Ascending aorta (tissue), 2 donors: ENCODE results near the gene MXD3. TPM values are rescaled to one million over a fixed set of nuclear protein-coding genes. Genes with fewer than 3 reads are reported as not detected.

ENCODE experiments used
- DNase-seq, 2 donors: peaks; one replicate each; pipeline ENCODE4 v3.0.0-alpha.2; 2019; ENCODE audit warnings: low spot score in 2 of 2
- H3K27ac ChIP-seq, 2 donors: fragments of 200-600 bp; sonication (generic); one replicate each; pipeline ENCODE4 v1.5.1; 2016 to 2017; ENCODE audit warnings: mild to moderate bottlenecking in 1 of 2
- H3K27me3 ChIP-seq: fragments of 200-600 bp; sonication (generic); one replicate; pipeline ENCODE4 v1.5.1; 2017
- H3K36me3 ChIP-seq, 2 donors: fragments of 200-600 bp; sonication (generic); one replicate each; pipeline ENCODE4 v1.5.1; 2016
- H3K4me1 ChIP-seq, 2 donors: fragments of 200-600 bp; sonication (generic); one replicate each; pipeline ENCODE4 v1.5.1; 2016 to 2017; ENCODE audit warnings: mild to moderate bottlenecking in 1 of 2
- H3K4me3 ChIP-seq, 2 donors: fragments of 200-600 bp; sonication (generic); one replicate each; pipeline ENCODE4 v1.5.1; 2016 to 2017; ENCODE audit warnings: mild to moderate bottlenecking in 1 of 2
- H3K9me3 ChIP-seq, 2 donors: fragments of 200-600 bp; sonication (generic); one replicate each; pipeline ENCODE4 v1.5.1; 2016
- intact Hi-C: fragments of 100-400 bp; cut with DNase I; formaldehyde crosslinking; loops from one replicate; pipeline ENCODE4 v1.15.1; 2023
- total RNA-seq: library from RNA; depleted of rRNA; stranded (reverse); fragments of >200 nt; gene quantifications from one replicate; pipeline ENCODE4 v1.1.0, GENCODE V29; 2016
- TF ChIP-seq, protein P1 (sequence below), 3 experiments: fragments of 200-600 bp in 2 of 3; fragments of 450-650 bp in 1 of 3; sonication (generic) in 2 of 3; IDR thresholded peaks; one replicate each; pipeline ENCODE4 v1.5.1; 2016 to 2019; ENCODE audit warnings: antibody characterized with exemption in 3 of 3, mild to moderate bottlenecking in 1 of 3, moderate library complexity in 1 of 3

Gene MXD3
- total RNA-seq, 1 donor from 2014 or later = 13.5 TPM

DNA sequence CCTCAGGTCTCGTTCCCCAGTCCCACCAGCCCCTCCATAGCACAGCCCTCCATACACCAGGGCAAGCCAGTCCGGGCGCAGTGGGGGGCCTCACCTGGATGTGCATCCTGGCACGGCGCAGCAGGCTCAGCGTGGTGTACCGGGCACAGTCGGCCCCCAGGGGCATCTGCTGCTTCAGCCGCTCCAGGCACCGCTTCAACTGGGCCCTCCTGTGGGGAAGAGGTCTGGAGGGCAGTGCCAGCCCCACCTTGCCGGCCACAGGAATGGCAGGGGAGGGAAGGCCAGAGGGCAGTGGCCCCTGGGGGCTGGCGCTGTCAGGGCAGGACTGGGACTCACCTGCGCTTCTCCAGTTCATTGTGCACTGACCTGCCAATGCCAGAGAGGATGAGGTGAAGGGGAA lies 1.4 kb downstream of the MXD3 start:
- intact Hi-C loops = loop anchor here (5.0 kb wide), 3 partner anchors 142 to 207 kb away; partner anchors contain the start of genes DDX41 and PDLIM7
- Histone ChIP-seq H3K27me3 (no peaks in the 10 kb centered on the region), H3K27ac (no peak overlapping the region), H3K4me1 (peaks cover 12 to 19% of the 10 kb centered on the region in 2 donors), H3K36me3 (peaks cover 2 to 28% of the 10 kb centered on the region in 2 donors), H3K9me3 (no peaks in the 10 kb centered on the region), H3K4me3 (no peak overlapping the region)
- TF ChIP-seq, protein P1, sequence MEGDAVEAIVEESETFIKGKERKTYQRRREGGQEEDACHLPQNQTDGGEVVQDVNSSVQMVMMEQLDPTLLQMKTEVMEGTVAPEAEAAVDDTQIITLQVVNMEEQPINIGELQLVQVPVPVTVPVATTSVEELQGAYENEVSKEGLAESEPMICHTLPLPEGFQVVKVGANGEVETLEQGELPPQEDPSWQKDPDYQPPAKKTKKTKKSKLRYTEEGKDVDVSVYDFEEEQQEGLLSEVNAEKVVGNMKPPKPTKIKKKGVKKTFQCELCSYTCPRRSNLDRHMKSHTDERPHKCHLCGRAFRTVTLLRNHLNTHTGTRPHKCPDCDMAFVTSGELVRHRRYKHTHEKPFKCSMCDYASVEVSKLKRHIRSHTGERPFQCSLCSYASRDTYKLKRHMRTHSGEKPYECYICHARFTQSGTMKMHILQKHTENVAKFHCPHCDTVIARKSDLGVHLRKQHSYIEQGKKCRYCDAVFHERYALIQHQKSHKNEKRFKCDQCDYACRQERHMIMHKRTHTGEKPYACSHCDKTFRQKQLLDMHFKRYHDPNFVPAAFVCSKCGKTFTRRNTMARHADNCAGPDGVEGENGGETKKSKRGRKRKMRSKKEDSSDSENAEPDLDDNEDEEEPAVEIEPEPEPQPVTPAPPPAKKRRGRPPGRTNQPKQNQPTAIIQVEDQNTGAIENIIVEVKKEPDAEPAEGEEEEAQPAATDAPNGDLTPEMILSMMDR (IDR thresholded peaks at IDR 0.05) = no peak
- DNase-seq = peak in 1 of 2 donors; percentile 63

DNA sequence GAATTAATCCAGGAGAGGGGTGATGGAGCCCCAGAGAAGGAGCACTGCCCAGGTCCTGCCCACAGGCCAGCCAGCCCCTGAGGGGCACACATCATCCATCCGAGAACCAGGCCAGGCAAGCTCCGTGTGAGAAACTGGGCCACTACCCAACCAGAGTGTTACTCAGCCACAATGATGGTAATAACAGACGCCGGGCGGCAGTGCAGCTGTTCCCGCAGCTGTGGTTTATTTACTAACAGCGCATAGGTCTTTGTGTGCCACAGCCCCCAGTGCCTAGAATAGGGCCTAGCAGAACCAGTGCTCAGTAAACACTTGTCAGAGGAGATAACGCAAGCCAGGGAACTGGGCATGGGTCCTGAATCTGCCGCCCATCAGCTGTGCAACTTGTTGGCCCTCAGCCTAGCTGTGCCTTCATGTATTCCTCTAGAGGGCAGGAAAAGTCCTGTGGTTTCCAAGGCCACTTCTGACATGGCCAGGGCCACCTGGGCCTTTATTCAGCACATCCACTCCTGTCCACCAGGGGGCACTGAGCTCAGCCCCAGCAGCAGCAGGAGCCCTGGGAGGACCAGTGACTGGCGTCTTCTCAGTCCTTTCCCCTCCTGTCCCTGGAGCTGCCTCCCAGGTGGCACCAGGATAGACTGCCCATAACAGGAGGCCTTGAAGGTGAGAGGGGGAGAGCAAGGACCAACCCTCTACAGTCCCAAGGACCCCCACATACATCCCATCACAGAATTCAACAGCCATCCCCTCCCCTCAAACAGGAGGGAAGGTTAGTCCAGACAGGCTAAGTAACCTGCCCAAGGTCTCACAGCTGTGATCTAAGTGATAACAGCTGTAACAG lies 2.1 kb downstream of the MXD3 start:
- no peaks in the 10 kb centered on the region for H3K9me3 ChIP-seq
- no peak overlapping the region for H3K4me3 ChIP-seq
- intact Hi-C loops = loop anchor here (5.0 to 10.0 kb wide), 5 partner anchors 143 to 845 kb away; partner anchors contain the start of genes DDX41, NHP2, PDLIM7 and TSPAN17
- H3K27me3 ChIP-seq = no peaks in the 10 kb centered on the region
- peaks cover 16 to 27% of the 10 kb centered on the region in 2 donors for H3K4me1 ChIP-seq
- DNase-seq = no peak
- H3K36me3 ChIP-seq = peaks cover 2 to 29% of the 10 kb centered on the region in 2 donors
- H3K27ac ChIP-seq = no peak overlapping the region
- TF ChIP-seq, protein P1 (IDR thresholded peaks at IDR 0.05) = peak; percentile 43 to 81 (median 75)

DNA sequence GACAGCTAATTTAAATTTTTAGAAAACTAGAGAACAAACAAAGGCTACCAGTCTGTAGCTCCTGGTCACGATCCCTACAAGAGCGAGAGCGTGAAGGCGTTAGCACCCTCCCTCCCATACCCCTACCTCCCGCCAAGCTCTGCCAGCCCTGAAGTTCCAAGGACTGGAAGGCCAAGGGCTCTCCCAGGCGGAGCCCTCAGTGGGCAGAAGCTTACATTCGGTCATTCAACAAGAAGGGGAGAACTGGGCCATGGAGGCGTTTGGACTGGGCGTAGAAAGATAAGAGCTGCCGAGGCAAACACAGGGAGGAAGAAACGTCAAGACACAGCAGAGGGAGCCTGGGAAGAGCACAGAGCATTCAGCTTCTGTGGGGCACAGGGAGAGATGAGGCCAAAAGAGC lies 3.0 kb downstream of the MXD3 start:
- intact Hi-C loops = loop anchor here (10.0 kb wide), 2 partner anchors 664 to 846 kb away; partner anchors contain the start of genes NHP2 and TSPAN17
- H3K4me1 ChIP-seq = peaks cover 16 to 31% of the 10 kb centered on the region in 2 donors

DNA sequence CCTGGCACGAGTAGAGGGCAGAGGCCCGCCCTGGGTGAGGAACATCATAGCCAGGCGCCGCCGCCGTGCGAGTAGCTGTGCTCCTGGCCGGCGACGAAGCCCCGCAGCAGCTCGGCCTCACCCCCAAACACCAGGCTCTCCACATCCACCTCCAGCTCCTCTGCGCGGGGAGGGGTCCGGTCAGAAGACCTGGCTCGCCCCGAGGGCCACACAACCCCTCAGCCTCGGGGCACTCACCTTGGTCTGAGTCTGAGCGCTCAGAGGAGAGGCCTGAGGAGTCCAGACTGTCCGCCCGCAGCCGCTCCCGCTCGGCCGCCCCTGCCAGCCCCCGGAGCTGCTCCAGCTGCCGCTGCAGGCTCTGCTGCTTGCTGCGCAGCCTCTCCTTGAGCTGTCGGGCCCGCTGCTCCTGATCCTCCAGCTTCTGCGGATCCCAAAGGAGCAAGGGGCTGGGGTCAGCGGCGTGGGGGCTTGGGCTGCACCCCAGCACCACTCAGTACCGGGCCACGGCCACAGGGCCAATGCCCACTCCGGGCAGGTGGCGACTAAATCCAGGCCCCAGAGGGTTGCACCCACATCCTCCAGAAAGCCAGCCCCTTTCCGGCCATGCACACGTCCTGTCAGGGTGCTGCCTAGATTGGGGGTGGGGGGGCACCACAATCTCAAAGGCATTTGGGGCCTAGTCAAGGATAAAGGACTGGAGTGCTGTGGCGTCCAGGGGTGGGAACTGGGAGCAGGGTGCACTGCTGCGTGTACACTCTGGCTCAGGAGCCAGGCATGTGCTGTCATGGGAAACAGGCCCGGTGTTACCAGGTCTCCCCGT lies 3.9 kb downstream of the MXD3 start:
- no peak overlapping the region for H3K27ac ChIP-seq
- no peaks in the 10 kb centered on the region for H3K9me3 ChIP-seq
- DNase-seq = no peak
- no peaks in the 10 kb centered on the region for H3K27me3 ChIP-seq
- TF ChIP-seq, protein P1 (IDR thresholded peaks at IDR 0.05) = no peak
- intact Hi-C loops = loop anchor here (10.0 kb wide), 2 partner anchors 663 to 847 kb away; partner anchors contain the start of genes NHP2 and TSPAN17
- peaks cover 14 to 30% of the 10 kb centered on the region in 2 donors for H3K4me1 ChIP-seq
- peaks cover 2 to 29% of the 10 kb centered on the region in 2 donors for H3K36me3 ChIP-seq
- H3K4me3 ChIP-seq = no peak overlapping the region

More for the DNA sequence above, 3.0 kb downstream of the MXD3 start:
- Histone ChIP-seq H3K27me3 (no peaks in the 10 kb centered on the region), H3K27ac (no peak overlapping the region), H3K4me3 (no peak overlapping the region), H3K9me3 (no peaks in the 10 kb centered on the region), H3K36me3 (peaks cover 2 to 29% of the 10 kb centered on the region in 2 donors)
- DNase-seq = no peak
- TF ChIP-seq, protein P1 (IDR thresholded peaks at IDR 0.05) = no peak
